ENCODE results near the gene GIPC1.
A peak's percentile ranks its signal among the peaks of the same experiment; 100 is the strongest.

The GIPC1 gene

DNA sequence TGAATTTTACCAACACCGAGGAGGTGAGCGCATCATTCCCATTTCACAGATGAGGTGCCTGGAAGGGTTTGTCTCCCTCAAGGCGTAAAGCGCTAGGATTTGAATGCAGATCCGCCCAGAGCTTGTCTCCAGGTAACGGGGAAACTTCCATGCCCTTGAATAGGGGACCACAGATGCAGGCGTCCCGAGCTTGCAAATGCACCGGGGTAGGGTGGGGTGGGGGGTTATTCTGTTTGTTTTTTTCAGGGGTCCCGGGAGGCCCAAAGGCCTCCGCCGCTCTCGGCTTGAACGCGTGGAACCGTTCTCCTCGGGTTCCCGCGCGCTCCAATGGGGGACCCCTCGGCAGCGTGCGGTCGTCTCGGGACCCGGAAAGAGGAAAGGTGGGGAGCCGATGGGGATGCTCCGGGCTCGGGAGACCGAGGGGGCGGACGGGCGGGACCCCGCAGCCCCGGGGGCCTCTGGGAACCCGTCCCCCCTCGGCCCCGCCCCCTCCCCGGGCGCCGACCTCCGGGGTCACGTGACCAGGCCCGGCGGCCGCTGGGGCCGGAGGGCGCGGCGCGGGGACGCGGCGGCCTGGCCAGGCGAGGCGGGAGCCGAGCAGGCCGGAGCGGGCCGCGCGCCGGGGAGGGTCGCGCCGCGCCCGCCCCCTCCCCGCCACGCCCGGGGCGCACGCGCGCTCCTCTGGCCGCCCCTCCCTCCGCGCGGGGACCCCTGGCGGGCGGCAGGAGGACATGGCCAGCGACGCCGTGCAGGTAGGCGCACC is 63.0 kb downstream of the GIPC1 start, which contains the start of gene PKN1:
PKN1 (plus strand) TSS at position 516 of the 763 bp plus-strand sequence; CDS start at position 732, 216 bp downstream.
- DNase-seq = peak; percentile 67

DNA sequence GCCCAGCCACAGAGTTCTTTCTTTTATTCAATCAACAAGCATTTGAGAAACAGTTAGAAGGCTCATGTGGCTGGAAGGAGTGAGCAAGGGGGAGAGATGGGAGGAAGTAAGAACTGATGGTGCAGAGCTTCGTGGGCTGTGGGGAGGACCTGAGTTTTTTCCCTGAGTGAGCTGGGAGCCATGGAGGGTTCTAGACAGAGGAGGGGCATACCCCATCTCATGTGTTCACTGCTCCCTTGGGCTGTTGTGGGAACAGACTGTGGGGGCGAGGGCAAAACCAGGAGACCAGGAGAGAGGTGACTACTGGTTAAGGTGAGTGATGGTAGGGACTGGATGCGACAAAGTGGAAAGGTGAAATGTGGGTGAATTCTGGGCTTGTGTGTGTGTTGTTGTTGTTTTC is 65.2 kb downstream of the GIPC1 start:
- no peak for DNase-seq

DNA sequence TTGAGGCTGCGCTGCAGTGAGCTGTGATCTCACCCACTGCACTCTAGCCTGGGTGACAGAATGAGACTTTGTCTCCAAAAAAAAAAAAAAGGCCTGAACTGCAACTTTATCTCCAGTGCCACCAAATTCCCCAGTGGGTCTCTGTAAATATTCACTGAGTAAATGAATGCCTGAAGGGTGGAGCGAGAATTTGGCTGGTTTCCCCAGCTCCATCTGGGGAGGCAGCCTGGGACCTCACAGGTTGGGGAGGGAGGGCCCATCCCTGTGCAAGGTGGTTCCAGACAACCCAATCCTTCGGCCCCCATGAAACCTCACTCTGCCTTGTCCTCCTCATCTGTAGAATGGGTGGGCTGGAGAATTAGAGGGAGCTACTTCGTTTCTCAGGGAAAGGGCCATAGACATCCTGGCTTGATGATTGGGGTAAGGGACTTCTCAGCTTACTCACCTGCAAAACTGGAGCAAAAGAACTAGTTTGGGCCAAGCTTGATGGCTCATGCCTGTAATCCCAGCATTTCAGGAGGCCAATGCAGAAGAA is 67.0 kb downstream of the GIPC1 start:
- DNase-seq = no peak
